Coronary artery (tissue), 2 donors: ENCODE measurements around the gene ATP8A1.
"Not testable (repeated sequence)": the region's sequence is repeated elsewhere in the genome, so short reads cannot be mapped to it uniquely, and the experiment has no call there.

ENCODE experiments used
- DNase-seq: peaks from one replicate; pipeline ENCODE4 v3.0.0-alpha.2; 2017; ENCODE audit warnings: low spot score
- H3K27ac ChIP-seq, 2 donors: fragments of 200-600 bp; sonication (generic); one replicate each; pipeline ENCODE4 v1.5.1; 2016 to 2019
- H3K4me3 ChIP-seq: fragments of 200-600 bp; sonication (generic); 2 replicates; pipeline ENCODE4 v1.5.1; 2016; ENCODE audit warnings: mild to moderate bottlenecking, moderate library complexity
- TF ChIP-seq, protein P1 (sequence below): fragments of 200-600 bp; sonication (generic); IDR thresholded peaks from one replicate; pipeline ENCODE4 v1.5.1; 2019; ENCODE audit warnings: antibody characterized with exemption

The ATP8A1 gene

GRCh38 chr4:42390622-42391354 is 266.1 kb downstream of the ATP8A1 start:
- Histone ChIP-seq H3K27ac (no peak overlapping the region), H3K4me3 (no peak overlapping the region)
- no peak for DNase-seq
- TF ChIP-seq, protein P1, sequence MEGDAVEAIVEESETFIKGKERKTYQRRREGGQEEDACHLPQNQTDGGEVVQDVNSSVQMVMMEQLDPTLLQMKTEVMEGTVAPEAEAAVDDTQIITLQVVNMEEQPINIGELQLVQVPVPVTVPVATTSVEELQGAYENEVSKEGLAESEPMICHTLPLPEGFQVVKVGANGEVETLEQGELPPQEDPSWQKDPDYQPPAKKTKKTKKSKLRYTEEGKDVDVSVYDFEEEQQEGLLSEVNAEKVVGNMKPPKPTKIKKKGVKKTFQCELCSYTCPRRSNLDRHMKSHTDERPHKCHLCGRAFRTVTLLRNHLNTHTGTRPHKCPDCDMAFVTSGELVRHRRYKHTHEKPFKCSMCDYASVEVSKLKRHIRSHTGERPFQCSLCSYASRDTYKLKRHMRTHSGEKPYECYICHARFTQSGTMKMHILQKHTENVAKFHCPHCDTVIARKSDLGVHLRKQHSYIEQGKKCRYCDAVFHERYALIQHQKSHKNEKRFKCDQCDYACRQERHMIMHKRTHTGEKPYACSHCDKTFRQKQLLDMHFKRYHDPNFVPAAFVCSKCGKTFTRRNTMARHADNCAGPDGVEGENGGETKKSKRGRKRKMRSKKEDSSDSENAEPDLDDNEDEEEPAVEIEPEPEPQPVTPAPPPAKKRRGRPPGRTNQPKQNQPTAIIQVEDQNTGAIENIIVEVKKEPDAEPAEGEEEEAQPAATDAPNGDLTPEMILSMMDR: no peak

DNA sequence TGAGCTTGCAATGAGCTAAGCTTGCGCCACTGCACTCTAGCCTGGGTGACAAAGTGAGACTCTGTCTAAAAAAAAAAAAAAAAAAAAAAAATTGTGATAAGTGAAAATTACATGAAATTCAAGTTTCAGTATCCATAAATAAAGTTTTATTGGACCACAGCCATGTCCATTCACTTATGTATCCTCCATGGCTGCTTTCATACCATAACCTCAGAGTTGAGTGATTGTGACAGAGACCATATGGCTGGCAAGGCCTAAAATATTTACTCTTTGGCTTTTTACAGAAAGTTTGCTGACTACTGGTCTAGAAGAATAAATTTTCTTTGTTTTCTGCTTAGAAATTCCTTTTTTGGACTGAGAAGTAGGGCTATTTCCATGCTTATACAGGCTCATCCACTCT is 271.4 kb downstream of the ATP8A1 start:
- Histone ChIP-seq H3K4me3 (no peak overlapping the region), H3K27ac (no peak overlapping the region)
- DNase-seq: no peak
- TF ChIP-seq, protein P1: no peak

DNA sequence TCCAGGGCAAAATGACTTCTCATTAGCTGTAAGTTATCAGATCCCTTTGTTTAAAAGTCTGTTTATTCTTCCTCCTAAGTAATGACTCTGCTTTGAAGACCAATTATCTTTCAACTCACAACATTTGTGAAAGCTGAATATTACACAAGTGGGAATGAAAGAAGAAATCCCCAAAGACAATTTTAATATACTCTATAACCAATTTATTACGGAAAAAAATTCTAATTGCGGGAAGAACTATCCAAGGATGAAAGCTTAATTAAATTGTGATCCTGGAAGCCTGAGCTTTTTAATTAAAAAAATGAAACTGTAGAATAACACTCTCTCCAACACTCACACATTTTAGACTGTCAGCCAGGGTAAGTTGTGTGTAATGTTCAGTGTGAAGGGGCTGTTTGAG is 275.2 kb downstream of the ATP8A1 start:
- H3K4me3 ChIP-seq: no peak overlapping the region
- no peak overlapping the region for H3K27ac ChIP-seq
- DNase-seq: no peak
- TF ChIP-seq, protein P1: no peak

- TF ChIP-seq, protein P1: no peak
- no peak for DNase-seq
- Histone ChIP-seq H3K4me3 (no peak overlapping the region), H3K27ac (no peak overlapping the region)
Observed at GRCh38 chr4:42377497-42377896, 279.4 kb downstream of the ATP8A1 start.

- H3K27ac ChIP-seq, H3K4me3 ChIP-seq, DNase-seq: not testable (repeated sequence)
Observed at GRCh38 chr4:42372303-42372702, 284.6 kb downstream of the ATP8A1 start.

DNA sequence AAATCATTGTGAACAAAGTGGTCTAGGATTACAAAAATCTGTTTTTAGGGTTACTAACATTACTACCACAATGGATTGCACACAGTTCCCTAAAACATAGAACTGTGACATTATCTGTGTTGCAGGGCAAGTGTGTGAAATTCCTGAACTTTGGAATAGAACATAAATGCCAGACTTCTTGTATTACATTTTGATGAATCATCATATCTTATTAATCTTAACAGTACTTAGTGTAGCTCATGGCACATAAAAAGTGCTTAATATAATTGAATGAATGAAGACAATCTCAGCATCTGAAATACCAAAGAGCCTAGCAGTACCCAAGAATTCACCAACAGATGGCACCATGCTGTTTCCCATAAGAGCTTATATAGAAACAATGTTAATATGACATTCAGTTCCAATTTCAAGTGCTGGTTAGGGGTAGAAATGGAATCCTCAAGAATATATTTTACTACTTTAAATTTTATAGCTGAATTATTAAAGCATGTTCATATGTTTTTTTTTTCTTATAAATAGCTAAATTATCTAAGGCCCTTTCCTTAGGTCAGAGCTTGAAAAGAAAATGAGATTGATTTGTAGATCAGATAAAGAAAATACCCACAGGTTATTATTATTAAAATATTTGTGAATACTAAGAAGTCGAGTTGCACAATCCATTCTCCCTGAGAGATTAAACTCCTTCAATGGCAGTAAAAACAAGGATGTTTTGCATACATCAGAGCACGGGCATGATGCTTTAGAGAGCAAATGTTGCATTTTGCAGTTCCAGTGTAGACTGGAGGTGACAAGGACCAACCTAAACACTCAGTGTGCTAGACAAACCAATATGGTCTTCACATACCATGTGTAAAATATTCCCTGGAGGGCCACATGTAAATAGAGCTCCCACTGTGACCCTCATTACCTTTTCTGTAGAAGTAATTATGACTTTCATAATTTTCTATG is 285.3 kb downstream of the ATP8A1 start:
- no peak for DNase-seq
- H3K27ac ChIP-seq: no peak overlapping the region
- TF ChIP-seq, protein P1: peak; percentile 38
- no peak overlapping the region for H3K4me3 ChIP-seq

DNA sequence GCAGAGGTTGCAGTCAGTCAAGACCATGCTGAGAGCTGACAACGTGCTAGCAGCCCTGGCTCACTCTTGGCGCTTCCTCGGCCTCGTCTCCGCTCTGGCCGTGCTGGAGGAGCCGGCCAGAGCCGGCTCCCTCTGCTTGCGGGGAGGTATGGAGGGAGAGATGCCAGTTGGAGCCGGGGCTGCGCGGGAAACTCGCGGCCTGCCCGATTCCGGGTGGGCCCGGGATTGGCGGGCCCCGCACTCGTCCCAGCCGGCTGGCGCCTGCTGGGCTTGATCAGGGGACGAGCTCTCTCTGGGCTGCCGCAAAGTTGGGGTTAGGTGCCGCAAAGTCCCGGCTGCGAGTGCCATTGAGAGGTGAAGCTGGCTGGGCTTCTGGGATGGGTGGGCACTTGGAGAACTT is 287.4 kb downstream of the ATP8A1 start:
- Histone ChIP-seq H3K4me3 (no peak overlapping the region), H3K27ac (no peak overlapping the region)
- TF ChIP-seq, protein P1: no peak
- no peak for DNase-seq
